HG03558 (cell line): ENCODE results near the gene PPP1R13B.
"Not testable (repeated sequence)": the region's sequence is repeated elsewhere in the genome, so short reads cannot be mapped to it uniquely, and the experiment has no call there.

Source experiments
- ATAC-seq: cut with Tn5 transposase; IDR thresholded peaks from one replicate; pipeline ENCODE4 v1.9.1; 2021; ENCODE audit warnings: moderate number of reproducible peaks; ENCODE audit not compliant: unreplicated experiment; ENCODE audit errors: extremely low read depth

The PPP1R13B gene

DNA sequence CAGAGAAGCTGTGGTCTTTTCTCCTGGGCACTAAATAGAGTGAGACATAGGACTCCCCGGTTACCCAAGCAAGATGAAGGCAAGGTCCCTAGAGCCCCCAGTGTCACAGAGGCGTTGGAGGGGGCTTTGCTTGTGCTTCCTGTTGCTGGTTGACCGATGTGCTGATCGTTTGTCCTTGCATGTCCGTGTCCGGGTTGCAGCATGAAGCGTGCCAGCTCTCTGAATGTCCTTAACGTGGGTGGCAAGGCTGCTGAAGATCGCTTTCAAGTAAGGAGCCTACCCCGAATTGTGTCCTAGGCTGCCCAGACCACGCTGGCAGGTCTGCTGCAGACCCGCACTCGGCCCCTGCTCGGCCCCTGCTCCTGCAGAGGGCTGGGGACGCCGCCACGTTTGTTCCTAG is 155.2 kb downstream of the PPP1R13B start:
- ATAC-seq = no peak

DNA sequence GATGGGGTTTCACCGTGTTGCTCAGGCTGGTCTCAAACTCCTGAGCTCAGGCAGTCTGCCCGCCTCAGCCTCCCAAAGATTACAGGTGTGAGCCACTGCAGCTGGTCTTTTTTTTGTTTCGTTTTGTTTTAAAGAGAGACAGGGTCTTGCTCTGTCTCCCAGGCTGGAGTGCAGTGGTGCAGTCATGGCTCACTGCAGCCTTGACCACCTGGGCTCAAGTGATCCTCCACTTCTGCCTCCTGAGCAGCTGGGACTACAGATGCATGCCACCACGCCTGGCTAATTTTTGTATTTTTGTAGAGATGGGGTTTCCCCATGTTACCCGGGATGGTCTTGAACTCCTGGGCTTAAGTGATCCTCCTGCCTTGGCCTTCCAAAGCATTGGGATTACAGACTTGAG is 155.7 kb downstream of the PPP1R13B start:
- not testable (repeated sequence) for ATAC-seq

DNA sequence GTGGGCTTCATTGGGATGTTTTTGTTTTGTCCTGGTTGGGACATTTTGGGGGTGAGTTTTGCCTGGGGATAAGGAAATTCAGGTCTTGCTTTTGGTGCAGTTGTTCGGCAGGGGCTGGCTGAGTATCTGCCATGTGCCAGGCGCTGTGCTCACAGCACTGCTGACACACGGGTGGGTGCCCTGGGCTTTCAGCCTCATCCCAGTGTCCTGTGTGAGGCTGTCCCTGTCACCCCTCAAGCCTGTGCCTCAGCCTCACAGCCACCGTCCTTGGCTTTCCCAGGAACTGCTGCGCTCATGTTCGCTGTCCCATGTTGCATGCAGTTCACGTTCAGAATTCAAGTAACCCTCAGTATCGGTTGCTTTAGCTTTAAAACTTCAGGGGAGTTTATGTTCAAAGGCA is 157.0 kb downstream of the PPP1R13B start:
- no peak for ATAC-seq

DNA sequence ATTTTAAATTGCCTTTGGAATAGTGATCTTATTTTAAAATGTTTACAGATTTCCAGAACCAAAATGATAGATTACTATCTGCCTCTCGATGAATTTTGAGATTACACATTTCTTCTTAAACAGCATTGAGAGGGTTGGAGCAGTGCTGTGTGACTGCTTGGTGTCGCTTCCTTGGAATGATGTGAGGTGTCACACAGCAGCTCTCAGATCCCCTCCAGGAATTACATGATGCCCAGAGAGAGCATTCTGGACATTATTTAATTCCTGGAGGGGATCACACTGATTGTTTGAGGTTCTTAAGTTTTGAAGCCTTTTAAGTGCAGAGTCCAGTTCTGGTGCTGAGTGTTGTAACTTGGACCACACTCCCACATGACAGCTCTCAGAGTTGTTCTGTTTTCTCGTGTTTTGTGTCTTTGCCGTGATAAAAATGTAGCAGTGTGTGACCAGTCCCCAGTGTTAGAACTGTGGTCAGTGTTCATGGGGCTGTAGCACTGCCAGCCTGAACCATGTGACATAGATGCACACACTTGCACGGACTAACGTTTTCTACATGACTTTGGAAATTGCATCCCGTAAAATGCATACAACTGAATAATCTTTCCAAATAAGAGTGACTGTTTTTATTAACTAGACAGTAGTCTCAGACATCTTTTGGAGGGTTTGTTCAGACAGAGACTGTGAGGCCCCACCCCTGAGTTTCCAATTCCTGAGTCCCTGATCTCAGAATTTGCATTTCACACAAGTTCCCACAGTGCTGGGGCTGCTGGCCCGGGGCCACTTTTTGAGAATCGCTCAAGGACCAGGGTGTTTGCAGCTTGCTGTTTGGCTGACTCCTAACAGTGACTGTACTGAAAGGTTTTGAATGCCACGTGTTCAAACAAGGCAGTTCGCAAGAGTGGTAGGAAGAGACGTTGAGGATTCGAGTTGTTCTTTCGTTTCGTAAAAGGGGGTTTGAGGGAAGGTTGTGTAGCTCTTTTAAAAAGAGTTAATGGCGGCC is 158.2 kb downstream of the PPP1R13B start:
- ATAC-seq = no peak

DNA sequence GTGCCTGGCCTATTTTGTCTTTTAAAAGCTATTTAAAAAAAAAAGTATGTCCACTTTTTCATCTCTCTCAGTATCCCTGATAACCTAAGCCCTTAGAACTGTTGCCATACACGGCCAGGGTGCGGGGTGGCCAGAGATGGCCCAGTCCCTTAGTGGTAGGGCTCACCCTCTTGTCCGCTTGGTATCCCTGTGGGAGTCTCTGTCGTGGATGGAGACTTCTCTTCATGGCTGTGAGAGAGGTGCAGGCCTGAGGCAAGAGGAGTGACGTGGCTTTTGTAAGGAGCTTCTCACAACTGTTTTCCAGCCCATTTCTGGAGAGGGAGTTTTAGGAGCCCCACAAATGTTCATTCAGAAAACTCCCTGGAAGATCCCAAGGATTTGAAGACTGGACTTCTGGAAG is 158.9 kb downstream of the PPP1R13B start:
- ATAC-seq = no peak

DNA sequence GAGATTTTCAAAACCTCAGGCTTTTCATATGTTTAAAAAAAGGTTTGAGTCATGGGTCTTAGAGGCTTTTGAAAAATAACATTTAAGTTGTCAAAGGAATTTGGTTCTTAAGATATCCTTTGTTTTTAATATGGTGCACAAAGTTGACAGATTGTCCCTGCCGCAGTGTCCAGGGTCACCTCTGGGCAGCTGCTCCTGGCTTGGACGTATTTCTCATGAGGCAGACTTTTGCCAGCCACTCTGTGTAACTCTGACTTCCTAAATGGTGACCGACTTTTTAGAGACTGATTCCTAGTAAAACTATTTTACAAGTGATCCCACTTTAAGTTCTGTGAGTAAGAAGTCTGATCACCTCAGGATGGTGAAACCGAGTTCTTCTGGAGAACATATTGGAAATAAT is 159.7 kb downstream of the PPP1R13B start:
- no peak for ATAC-seq

DNA sequence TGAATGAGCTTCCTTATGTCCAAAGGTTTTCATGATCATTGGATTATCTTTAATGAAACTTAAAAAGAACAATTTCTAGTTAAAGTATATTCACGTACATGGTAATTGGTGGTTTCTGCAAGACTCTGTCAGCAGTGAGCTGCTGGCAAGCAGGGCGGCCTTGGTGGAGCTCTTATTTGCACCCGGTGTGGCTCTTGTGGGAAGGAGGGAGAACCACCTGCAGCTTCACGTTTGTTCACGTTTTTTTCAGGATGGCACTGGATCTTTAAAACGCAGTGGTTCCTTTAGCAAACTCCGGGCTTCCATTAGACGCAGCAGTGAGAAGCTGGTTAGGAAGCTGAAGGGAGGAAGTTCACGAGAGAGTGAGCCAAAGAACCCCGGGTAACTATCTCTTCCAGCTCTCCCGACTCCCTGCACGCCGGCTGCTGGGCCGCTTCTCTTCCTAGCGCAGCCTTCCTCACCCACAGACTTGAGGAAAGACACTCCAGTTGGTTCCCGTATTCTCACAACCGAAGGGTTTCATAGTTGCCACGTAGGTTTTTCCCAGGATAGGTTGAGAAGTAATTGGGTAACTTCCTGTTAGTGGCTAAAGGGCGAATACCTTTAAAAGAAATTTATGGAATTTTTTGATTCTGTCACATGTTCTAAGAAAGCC is 160.4 kb downstream of the PPP1R13B start:
- no peak for ATAC-seq

DNA sequence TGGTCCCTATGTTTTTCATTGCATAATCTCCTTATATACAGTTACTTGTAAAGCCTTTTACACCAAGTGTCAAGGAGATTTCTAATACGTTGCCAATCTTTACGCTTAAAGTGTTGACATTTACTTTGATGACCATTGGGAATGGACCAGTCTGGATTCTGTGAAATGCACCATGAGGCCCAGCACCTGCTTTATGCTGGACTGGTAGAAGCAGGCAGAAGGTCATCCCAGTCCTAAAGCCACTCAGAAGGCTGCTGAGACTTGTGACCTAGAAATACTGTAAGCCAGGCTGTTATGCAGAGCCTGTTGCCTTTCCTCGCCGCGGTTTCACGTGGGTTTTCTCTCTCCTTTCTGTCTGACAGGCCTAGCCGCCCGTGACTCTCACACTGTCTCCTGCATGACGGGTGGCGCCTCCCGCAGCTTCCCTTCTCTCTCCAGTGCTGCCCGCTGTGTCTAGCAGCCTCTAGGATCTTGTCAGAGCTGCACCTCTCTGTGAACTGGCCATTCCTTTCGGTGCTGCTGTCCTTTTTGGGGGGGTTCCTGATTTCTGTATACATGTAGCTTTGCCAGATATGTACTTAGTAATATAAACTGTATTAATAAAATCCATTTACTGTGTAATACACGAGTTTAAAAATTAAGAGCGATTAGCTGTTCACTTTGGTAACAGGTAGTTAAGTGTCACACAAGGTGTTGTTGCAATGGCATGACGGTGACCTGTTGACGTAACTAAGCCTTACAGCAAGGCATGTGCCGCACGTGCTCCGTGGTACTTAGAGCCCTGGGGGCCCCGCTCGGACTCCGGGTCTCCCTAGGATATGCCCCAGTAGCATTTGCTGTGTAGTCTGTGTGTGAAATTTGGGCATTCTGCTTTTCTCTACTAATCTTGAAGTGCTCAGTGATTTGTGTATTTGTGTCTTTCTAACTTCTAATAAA is 161.8 kb downstream of the PPP1R13B start:
- ATAC-seq = no peak

DNA sequence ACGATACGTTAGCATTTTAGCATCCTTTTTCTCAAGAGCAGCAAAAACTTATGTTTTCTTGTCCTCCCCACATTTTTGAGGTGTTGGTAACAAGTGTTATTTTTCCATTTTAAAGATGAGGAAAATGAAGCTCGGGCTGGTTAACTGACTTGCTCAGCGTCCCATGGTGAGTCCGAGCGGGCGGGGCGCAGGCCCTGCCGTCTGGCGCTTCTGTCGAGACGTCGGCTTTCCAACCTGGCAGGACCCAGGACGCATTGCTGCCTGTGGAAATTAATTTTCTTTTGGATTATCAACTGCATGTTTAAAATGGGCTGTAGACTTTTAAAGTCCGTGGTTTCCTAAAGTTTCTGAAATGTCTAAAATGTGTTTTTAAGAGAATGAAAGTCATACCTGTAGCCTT is 162.5 kb downstream of the PPP1R13B start:
- no peak for ATAC-seq

DNA sequence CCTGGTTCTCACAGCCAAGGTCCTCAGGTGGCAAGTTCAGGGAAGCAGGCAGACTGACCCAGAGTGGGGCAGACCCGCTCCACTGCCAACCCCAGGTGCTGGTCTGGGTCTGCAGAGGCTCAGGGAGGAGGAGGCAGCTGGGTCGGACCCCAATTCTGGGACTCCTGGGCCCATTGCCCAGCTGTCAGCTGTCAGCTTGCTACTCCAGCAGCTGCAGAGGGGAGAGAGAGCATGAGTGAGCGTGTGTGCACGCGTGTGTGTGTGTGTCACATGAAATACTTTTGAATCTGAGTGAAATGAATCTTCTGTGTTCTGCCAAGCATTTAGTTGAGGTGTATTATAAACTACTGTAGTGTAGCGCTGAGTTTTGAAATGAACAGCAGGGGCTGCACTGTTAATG is 162.9 kb downstream of the PPP1R13B start:
- ATAC-seq = no peak
